GM19395 (cell line): Measurements from ENCODE around the gene STXBP5L.
"Not testable (repeated sequence)": the region's sequence is repeated elsewhere in the genome, so short reads cannot be mapped to it uniquely, and the experiment has no call there.

Experiments used
- ATAC-seq: cut with Tn5 transposase; IDR thresholded peaks from one replicate; pipeline ENCODE4 v1.9.1; 2021; ENCODE audit warnings: mild to moderate bottlenecking, moderate library complexity; ENCODE audit not compliant: unreplicated experiment

The STXBP5L gene

DNA sequence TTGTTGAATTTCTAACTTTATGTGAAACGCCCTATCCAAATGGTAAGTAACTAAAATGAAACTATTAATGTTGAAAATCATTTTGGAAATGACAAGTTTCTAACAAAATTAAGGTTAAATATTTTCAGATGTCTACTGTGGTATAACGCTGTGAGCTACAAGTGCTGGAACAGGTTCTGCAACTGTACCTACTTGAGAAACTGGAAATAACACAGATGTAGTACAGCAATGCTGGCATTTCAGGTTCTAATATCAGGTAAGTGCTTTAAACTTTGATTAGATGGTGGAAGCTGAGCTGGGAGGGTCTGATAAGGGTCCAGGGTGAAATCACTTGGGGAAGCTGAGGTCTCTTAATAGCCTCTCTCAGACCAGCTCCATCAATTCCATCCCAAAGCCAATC lies 315.1 kb downstream of the STXBP5L start:
- ATAC-seq: no peak

DNA sequence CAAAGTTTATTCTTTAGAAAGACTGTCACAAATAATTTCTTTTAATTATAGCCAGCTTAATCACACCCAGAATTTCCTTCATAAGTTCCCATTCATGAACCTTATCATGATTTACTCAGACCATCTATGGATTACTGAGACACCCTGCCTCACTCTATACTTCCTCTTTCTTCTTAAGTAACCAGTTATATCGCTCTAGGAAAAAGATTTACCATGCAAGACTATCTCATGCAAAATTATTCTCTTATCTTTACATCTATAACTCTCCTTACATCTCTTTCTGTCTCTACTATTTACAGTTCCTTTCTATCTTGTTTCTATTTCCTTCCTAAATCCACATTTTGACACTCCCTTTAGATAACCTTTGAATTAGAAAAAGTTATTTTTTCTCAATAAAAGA lies 321.0 kb downstream of the STXBP5L start:
- ATAC-seq: no peak

DNA sequence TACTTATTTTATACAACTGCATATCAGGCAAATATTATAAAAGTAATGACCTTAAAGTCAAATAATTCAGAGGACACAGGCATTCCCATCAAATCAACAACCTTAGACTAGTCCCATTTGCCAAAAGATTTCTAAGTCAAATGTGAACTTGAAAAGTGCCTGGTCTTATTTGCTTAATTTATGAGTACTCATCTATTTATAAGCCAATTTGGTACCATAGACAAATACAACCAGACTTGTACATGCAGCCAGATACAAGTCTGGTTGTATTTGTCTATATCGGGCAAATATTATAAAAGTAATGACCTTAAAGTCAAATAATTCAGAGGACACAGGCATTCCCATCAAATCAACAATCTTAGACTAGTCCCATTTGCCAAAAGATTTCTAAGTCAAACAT lies 322.2 kb downstream of the STXBP5L start:
- not testable (repeated sequence) for ATAC-seq

DNA sequence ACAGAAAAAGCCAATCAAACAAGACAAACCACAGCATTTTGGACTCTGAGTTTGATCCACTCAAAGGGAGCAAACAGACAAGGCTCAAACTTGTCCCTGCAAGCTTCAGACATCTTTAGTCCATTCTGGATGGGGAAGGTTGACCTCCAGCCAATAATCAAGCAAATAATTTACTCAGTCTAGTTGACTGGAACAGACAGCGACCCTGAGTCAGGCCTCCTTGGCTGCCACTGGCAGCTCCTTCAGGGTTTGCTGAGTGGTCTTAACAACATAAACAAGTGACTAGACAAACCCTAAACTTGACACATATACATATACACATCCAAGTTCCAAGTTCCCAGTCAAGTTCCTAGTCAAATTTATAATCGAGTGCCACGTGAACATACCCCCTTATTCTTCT lies 323.9 kb downstream of the STXBP5L start:
- ATAC-seq: no peak

DNA sequence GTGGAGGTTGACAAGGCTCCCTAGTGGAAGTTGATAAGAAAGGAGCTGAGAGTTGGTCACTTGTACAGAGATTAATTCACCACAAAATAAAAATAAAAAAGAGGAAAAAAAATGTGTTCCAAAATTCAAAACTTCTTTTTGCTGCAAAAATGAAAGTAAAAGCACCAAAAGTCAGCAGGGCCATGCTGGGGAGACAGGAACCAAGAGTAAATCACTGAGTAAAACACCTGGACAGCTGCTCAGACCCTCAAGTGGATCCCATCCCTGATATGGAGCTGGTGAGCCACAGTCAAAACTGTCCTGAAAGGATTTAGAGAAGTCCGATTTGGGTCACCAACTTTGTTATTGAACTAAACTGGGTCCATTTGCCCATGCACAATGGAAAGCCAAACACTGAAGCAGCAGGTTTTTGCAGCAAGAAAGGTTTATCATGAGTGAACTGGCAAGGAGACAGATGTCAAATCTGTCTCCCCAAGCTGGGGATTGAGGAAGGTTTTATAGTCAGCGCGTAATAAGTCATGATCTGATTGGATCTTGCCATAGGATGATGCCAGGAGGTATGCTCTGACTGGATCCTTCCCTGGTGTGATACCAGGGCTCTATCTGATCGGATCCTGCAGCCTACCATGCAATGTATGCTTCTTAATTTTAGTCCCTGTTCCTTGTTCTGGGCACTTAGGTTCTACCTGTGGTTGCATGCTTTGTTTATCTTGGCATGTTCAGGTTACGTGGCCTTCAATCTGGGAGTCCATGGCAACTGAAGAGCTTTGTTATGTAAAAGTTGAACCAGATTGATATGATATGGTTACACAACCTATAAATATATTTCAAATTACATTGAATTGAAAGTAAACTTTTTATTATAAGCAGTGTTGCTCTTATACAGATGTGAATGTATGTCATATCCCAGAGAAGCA lies 324.6 kb downstream of the STXBP5L start:
- no peak for ATAC-seq

DNA sequence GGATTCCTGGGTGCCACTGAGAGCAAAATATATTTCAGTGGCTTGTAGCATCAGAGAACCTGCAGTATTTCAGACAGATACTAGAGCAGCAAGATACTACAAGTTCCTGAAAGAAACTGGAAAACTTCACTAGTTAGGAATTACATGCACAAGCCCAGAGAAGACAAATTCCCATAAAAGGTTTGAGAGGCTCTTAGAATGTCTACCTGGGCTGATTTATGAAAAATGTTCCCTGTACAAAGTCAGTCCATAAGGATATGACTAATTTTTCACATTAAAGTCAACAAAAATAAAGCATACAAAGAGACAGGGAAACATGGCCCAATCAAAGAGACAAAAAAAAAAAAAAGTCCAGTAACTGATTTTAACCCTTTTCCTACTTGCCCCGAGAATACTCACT lies 335.2 kb downstream of the STXBP5L start:
- ATAC-seq: no peak

DNA sequence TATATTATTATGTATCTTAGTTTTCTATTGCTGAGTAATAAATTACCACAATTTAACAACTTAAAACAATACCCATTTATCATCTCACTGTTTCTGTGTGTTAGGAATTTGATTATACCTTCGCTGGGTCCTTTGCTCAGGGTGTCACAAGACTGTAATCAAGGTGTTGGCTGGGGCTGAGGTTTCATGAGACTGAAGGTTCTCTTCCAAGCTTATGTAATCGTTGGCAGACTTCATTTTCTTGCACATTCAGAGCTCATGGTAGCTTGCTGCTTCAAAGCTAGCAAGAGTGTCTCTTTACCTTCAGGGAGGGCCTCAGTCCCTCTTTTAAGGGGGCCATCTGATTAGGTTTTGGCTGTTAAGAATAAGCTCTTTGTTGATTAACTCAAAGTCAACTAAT lies 344.7 kb downstream of the STXBP5L start:
- ATAC-seq: no peak

DNA sequence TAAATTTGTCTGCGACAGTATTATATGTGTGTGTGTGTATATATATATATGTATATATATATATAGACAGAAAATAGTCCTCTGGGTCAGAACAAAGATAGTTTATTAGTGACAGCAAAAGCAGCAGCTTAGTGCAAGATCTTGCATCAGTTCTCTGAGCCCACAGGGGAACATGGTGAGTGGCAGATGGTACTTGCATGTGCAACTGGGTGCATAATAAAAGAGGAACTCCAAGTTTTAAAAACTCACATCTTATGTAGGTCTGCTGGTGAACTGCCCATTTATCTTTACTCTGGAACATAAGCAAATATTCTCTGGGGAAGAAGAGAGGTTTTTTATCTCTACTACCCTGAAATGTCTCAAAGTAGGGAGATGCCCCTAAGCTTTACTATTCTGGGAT lies 361.4 kb downstream of the STXBP5L start:
- ATAC-seq: no peak

DNA sequence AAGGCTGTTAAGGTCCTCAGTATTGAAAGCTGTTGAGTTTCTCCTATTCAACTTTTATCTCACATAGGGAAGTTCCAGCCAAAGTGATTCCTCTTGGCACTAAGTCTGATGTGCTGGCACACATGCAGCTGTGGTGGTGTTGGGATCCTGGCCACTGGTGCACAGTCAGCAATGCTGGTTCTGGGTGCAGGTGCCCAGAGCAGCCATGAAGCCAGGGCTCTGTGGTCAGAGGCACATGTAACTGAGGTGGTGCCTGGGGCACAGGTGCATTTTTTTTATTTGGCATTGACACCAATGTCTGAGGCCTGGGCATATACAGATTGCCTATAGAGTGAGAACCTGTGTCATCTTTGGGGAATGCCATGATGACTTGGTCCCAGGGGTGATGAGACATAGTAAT lies 366.4 kb downstream of the STXBP5L start:
- no peak for ATAC-seq

DNA sequence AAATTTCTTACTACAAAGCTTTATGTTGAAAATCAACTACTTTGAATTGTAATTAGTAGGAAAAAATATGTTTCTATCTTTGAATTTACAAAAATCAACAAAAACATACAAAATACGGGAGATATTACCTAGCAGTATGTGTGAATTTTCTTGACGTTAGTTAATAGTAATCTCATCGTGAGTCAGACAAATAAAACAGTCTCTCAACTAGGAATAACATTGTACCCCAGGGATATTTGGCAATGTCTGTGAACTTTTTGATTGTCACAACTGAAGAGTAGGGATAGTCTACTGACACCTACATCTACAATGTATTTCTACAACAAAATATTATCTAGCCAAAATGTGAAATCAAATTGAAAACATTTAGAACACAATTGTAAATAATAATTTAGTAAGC lies 387.4 kb downstream of the STXBP5L start:
- no peak for ATAC-seq

DNA sequence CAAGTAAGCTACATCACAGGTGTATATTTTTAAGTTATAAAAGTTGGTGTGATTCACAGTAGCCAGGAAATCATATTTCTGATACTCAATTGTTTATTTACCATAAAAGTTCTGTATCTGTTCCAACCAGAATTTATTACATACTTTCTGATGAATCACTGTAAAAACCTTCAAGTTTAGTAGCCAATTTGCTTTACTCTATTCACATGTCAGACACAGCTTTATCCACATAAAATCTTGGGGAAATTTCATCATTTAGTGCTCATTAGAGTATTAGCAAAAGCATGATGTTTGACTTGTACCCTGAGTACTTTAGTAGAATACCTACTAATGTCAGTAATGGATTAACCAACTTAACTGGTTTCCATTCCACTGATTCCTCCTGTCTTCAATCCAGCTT lies 388.0 kb downstream of the STXBP5L start:
- ATAC-seq: no peak

DNA sequence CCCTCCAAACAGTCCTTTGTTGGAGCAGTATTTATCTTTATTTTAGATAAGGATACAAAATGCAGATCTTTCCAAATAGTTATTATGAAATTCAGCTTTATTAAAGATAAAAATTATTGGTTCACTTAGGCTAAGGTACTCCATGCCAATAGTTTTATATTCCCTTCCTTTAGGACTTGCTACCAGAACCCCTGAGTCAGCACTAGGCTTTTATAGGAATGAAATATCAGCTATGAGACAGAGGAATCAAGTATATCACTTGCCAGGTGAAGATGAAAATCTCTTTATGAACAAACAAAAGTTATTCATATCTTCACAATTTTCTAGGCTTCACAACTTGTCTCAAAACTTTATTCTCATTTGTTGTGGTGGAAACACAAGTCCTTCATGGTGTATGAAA lies 416.3 kb downstream of the STXBP5L start:
- ATAC-seq: no peak

DNA sequence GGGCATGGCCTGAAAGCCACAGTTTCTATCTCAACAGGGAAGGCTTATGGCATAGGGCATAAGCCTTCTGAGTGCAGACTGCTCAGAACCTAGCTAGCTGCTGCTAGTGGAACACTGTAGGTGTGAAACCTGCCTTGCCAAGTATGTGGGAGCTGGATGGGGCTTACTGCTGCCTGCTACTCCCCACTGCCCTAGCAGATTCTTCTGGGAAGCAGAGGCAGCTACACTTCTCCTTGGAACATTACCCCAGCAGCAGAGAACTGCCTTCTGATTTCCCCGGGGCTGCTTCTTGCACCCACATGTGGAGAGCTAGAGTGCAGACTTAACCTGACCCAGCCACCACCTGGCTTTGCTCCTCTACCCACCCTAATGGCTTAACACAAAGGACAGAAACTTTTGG lies 422.1 kb downstream of the STXBP5L start:
- ATAC-seq: no peak

DNA sequence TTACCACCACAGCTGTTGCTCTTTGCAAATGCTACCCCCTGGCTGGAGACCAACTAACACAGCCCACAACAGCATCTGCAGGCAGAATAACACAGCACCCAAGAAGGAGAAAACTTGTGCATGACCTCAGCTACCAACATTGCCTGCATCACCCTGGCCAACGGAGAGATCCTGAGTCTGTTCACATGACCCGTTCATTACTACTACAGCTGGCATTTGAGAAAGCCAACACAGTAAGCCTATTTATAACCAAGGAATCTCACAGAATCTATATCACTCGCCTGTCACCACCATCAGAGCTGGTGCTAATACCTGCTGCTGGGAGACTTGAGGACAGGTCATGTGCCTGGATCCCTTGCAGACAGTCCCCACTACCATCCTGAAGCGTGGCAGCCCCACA lies 422.6 kb downstream of the STXBP5L start:
- ATAC-seq: no peak

DNA sequence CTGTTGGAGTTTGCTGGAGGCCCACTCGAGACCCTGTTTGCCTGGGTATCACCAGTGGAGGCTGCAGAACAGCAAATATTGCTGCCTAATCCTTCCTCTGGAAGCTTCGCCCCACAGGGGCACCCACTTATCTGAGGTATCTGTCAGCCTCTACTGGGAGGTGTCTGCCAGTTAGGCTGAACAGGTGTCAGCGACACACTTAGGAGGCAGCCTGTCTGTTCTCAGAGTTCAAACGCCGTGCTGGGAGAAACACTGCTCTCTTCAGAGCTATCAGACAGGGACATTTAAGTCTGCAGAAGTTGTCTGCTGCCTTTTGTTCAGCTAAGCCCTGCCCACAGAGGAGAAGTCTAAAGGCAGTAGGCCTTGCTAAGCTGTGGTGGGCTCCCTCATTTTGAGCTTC lies 448.0 kb downstream of the STXBP5L start:
- not testable (repeated sequence) for ATAC-seq

DNA sequence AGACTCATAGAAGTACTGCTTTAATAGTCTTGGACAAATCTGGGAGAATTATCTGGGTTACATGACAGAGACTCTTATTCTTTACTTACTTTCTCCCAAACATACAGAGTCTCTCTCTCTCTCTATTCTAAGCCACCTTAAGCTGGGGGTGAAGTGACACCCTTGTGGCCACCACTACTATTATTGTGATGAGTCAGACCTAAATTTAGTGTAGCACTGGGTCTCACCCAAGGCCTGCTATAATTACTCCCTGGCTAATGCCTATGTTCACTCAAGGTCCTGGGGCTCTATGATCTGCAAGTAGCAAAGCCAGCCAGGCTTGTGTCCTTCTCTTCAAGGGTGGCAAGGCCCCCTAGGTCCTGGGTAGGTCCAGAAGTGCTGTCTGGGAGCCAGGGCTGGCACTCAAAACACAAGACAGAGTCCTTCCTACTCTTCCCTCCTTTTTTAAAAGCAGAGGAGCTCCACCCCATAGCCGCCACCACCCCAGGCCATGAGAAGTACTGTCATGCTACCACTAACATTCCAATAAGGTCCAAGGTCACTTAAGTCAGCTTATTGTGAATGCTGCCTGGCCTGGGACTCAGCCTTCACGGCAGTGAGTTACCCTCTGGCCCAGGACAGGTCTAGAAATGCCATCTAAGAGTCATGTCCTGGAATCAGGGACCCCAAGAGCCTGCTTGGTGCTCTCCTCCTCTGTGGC lies 454.2 kb downstream of the STXBP5L start:
- peak; percentile 75 for ATAC-seq

DNA sequence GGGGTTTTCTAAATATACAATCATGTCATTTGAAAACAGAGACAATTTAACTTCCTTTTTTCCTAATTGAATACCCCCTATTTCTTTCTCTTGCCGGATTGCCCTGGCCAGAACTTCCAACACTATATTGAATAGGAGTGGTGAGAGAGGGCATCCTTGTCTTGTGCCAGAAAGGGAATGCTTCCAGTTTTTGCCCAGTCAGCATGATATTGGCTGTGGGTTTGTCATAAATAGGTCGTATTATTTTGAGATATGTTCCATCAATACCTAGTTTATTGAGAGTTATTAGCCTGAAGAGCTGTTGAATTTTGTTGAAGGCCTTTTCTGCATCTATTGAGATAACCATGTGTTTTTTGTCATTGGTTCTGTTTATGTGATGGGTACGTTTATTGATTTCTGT lies 480.3 kb downstream of the STXBP5L start:
- ATAC-seq: not testable (repeated sequence)

DNA sequence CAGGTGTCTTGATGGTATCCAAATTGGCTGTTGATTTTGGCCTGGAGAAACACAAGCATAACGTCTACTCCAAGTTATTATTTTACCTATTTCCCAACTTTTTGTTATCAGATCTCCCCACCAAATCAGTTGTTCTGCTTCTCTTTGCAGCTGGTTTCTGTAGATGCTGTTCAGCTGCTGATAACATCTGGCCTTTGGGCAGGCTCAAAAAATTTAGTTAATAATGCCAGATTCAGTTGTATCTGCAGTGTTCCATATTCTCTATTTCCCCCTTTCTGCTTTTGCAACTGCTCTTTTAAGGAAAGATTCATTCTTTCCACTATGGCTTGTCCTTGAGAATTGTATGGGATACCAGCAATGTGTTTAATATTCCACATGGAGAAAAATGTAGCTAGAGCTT lies 488.0 kb downstream of the STXBP5L start:
- not testable (repeated sequence) for ATAC-seq

DNA sequence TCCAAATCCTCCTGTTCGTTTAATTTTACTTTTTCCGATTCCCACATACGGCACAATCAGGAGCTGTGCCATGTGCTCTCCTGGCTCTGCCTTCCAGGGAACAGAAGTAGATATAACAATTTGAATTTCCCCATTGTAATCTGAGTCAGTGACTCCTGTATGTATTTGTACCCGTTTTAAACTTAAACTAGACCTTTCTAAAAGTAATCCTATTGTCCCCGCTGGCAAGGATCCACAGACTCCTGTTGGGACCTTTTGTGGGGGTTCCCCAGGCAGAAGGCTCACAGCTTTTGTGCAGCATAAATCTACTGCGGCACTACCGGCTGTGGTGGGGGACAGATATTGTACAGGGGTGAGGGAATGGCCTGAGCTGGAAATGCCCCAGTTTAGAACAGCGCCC lies 490.0 kb downstream of the STXBP5L start:
- ATAC-seq: not testable (repeated sequence)

DNA sequence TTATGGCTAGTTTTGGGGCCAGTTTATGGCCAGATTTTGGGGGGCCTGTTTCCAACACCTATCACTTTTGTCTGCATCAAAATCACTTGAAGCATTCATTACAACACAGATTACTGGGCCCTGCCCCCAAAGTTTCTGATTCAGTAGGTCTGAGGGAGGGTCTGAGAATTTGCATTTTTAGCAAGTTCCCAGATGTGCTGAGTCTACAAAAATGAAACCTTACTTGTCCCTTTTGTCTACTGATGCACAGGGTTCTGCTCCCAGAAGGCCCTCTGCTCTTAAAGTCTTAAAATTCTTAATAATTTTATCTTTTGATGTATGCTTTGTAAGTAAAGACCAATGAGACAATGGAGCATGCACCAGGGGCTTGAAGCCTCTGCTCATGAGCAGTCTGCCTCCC lies 491.8 kb downstream of the STXBP5L start:
- ATAC-seq: no peak

DNA sequence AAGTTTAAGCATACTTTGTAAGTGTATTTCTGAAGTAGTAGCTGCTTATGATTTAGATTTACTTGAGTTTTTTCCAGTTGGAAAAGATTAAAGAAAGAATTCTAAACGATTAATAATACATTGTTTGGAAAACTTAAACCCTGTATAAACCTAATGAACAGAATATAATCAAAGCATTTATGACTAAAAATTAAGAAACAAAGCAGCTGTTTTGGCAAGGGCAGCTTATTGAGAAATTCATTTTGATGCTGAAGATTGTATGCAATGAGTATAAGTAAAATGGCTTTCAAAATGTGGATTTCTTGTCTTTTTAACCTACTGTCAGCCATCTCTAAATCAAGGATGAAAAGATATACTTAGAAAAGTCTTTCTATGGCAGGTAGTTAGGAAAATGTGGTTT lies 497.6 kb downstream of the STXBP5L start:
- no peak for ATAC-seq

DNA sequence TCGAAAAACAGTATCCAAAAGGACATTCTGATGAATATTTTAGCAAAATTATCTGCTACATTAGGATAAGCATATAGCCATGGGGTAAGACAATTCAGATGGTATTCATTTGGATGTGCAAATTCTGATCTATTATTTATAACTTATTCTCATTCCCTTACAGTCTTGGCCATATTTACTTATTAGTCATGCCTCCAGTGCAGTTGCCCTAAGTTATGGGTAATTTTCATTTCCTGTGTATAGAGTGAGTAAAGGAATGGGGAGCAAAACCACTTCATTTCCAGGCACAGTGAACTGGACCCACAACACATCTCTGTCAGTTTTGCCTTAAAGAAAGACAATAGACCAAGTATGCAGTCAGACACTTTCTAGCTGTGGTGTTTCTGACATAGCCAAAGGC lies 503.5 kb downstream of the STXBP5L start:
- ATAC-seq: no peak
